ENCODE data around the gene NYNRIN. TPM values are rescaled to one million over a fixed set of nuclear protein-coding genes. Genes with fewer than 3 reads are reported as not detected.
"Not testable (repeated sequence)": the region's sequence is repeated elsewhere in the genome, so short reads cannot be mapped to it uniquely, and the experiment has no call there.

The NYNRIN gene
- total RNA-seq, 4 donors from 2014 or later: 17.7 to 37.8 (median 23.5) TPM

- 5% methylated on average over 6 of the region's 7 CpGs for WGBS, 2 donors
- intact Hi-C loops (cut with DNase I; ENCODE audit: low total_unique reads): loop anchor here (5.0 kb wide), 1 partner anchor 1936 kb away; no protein-coding TSS in a partner anchor
- no peak overlapping the region for H3K4me3 ChIP-seq (ENCODE audit: low read depth, poor library complexity, severe bottlenecking)
- DNase-seq (ENCODE audit: low spot score in 2 of 2): peak in 1 of 2 donors; percentile 14
- TF ChIP-seq CTCF (IDR thresholded peaks at IDR 0.05) (no peak), POLR2A (IDR thresholded peaks at IDR 0.05) (no peak)
These were observed 44.4 kb downstream of the NYNRIN start for GRCh38 chr14:24443053-24443665.

GRCh38 chr14:24450828-24451227 lies 52.0 kb downstream of the NYNRIN start:
- DNase-seq (ENCODE audit: low spot score in 2 of 2); H3K4me3 ChIP-seq (ENCODE audit: low read depth, poor library complexity, severe bottlenecking); intact Hi-C loops (cut with DNase I; ENCODE audit: low total_unique reads): not testable (repeated sequence)
- 89 to 90% methylated on average over 2 of the region's 2 CpGs for WGBS, 2 donors

- intact Hi-C loops (cut with DNase I; ENCODE audit: low total_unique reads): no loop called here
- TF ChIP-seq CTCF (IDR thresholded peaks at IDR 0.05) (no peak), POLR2A (IDR thresholded peaks at IDR 0.05) (no peak)
- DNase-seq (ENCODE audit: low spot score in 2 of 2): peak in 1 of 2 donors; percentile 4
- H3K4me3 ChIP-seq (ENCODE audit: low read depth, poor library complexity, severe bottlenecking): no peak overlapping the region
These were observed 58.2 kb downstream of the NYNRIN start for GRCh38 chr14:24456980-24457379.

GRCh38 chr14:24458736-24459135 lies 59.9 kb downstream of the NYNRIN start:
- 74 to 92% methylated on average over 1 of the region's 1 CpG for WGBS, 2 donors
- H3K4me3 ChIP-seq (ENCODE audit: low read depth, poor library complexity, severe bottlenecking): no peak overlapping the region
- TF ChIP-seq CTCF (IDR thresholded peaks at IDR 0.05): no peak
- TF ChIP-seq POLR2A (IDR thresholded peaks at IDR 0.05): no peak
- intact Hi-C loops (cut with DNase I; ENCODE audit: low total_unique reads): no loop called here
- DNase-seq (ENCODE audit: low spot score in 2 of 2): peak in 1 of 2 donors; percentile 70

- DNase-seq (ENCODE audit: low spot score in 2 of 2): peak in 1 of 2 donors; percentile 46
- 76 to 89% methylated on average over 3 of the region's 3 CpGs for WGBS, 2 donors
- intact Hi-C loops (cut with DNase I; ENCODE audit: low total_unique reads): no loop called here
- H3K4me3 ChIP-seq (ENCODE audit: low read depth, poor library complexity, severe bottlenecking): no peak overlapping the region
- TF ChIP-seq POLR2A (IDR thresholded peaks at IDR 0.05) (no peak), CTCF (IDR thresholded peaks at IDR 0.05) (no peak)
These were observed 60.5 kb downstream of the NYNRIN start for GRCh38 chr14:24459331-24459730.

GRCh38 chr14:24461336-24461735 lies 62.5 kb downstream of the NYNRIN start:
- TF ChIP-seq CTCF (IDR thresholded peaks at IDR 0.05) (no peak), POLR2A (IDR thresholded peaks at IDR 0.05) (no peak)
- intact Hi-C loops (cut with DNase I; ENCODE audit: low total_unique reads): no loop called here
- no peak overlapping the region for H3K4me3 ChIP-seq (ENCODE audit: low read depth, poor library complexity, severe bottlenecking)
- DNase-seq (ENCODE audit: low spot score in 2 of 2): no peak

All from lower leg skin (tissue), 4 donors.